Measurements from ENCODE around the gene PTPN4. TPM values are rescaled to one million over a fixed set of nuclear protein-coding genes. Genes with fewer than 3 reads are reported as not detected.

PTPN4 gene
- total RNA-seq, 1 experiment from 2014 or later, result 44.5 TPM

DNA sequence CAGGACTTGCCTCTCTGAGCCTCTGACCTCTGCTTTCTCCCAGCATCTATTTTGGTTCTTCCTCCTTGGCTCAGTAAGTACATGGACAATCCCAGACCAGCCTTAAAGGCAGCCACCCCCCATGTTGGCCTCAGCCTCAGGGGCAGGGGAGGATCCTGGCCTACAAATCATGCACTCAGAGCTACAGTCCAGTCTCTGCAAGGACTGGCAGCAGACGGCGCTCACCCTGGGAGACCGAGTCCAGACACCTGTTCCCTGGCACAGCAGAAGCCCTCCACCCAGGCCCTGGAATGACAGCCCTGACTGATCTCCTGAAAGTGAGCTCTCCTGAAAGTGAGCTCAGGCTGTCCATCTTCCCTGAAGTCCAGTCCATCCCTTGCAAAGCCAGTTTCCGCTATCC is 25.7 kb upstream of the PTPN4 start:
- intact Hi-C loops (cut with micrococcal nuclease), result no loop called here
- Histone ChIP-seq H3K27ac (ENCODE audit: low read length) (no peak overlapping the region), H3F3A (ENCODE audit: low read length, unreplicated experiment) (no peaks in the 10 kb centered on the region), H3K4me3 (ENCODE audit: low read length) (no peak overlapping the region), H3K4me2 (ENCODE audit: low read length) (no peak overlapping the region), H3K9me2 (replicated peaks; ENCODE audit: low read length) (no peaks in the 10 kb centered on the region), H3K9me3 (ENCODE audit: low read length) (no peaks in the 10 kb centered on the region), H3K4me1 (ENCODE audit: insufficient read depth, low read length) (no peaks in the 10 kb centered on the region), H3K79me2 (ENCODE audit: low read length) (no peaks in the 10 kb centered on the region), H3K27me3 (ENCODE audit: low read length) (no peaks in the 10 kb centered on the region), H3K36me3 (ENCODE audit: low read depth, low read length) (no peaks in the 10 kb centered on the region), H4K20me1 (ENCODE audit: low read length) (no peaks in the 10 kb centered on the region), H3K9ac (ENCODE audit: low read length) (no peak overlapping the region), H2AFZ (ENCODE audit: low read length) (no peak overlapping the region)
- POLR2A ChIA-PET (ENCODE audit: unreplicated experiment), result no interaction called here
- DNase-seq (no peak), ATAC-seq (no peak)
- CTCF ChIA-PET, result no interaction called here
- no TSS peak for BruUV-seq (replicated peaks)
- TF ChIP-seq EZH2 (IDR thresholded peaks at IDR 0.05; ENCODE audit: low read length, unreplicated experiment), result no peak
- TF ChIP-seq EZH2phosphoT487 (IDR thresholded peaks at IDR 0.05; ENCODE audit: borderline replicate concordance, low read length), result no peak
- TF ChIP-seq, protein P1, sequence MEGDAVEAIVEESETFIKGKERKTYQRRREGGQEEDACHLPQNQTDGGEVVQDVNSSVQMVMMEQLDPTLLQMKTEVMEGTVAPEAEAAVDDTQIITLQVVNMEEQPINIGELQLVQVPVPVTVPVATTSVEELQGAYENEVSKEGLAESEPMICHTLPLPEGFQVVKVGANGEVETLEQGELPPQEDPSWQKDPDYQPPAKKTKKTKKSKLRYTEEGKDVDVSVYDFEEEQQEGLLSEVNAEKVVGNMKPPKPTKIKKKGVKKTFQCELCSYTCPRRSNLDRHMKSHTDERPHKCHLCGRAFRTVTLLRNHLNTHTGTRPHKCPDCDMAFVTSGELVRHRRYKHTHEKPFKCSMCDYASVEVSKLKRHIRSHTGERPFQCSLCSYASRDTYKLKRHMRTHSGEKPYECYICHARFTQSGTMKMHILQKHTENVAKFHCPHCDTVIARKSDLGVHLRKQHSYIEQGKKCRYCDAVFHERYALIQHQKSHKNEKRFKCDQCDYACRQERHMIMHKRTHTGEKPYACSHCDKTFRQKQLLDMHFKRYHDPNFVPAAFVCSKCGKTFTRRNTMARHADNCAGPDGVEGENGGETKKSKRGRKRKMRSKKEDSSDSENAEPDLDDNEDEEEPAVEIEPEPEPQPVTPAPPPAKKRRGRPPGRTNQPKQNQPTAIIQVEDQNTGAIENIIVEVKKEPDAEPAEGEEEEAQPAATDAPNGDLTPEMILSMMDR (conservative IDR thresholded peaks at IDR 0.05; ENCODE audit: low read depth, low read length), result no peak

DNA sequence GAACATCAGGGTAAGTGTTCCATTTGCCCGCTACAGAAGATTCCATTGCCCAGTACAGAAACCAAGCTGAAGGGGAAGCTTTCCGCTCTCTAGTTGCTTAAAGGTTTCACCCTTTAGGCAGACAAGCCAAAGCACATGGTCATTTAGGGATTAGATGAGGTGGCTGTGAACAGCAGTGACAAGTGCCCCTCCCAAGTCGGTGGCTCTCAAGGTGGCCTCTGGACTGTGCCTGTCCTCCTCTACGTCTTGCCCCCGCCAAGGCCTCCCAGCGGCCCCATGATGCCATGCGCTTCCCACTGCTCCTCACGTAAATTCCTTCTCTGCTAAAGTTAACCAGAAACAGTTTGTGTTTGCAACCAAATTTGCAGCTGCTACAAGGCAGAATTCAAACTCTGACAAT is 24.2 kb upstream of the PTPN4 start:
- Histone ChIP-seq H3K9ac (ENCODE audit: low read length) (no peak overlapping the region), H3K4me2 (ENCODE audit: low read length) (no peak overlapping the region), H3K79me2 (ENCODE audit: low read length) (no peaks in the 10 kb centered on the region), H3K27ac (ENCODE audit: low read length) (no peak overlapping the region), H3K4me1 (ENCODE audit: insufficient read depth, low read length) (no peaks in the 10 kb centered on the region), H3K9me2 (replicated peaks; ENCODE audit: low read length) (no peaks in the 10 kb centered on the region), H2AFZ (ENCODE audit: low read length) (no peak overlapping the region), H3K4me3 (ENCODE audit: low read length) (no peak overlapping the region), H3K27me3 (ENCODE audit: low read length) (no peaks in the 10 kb centered on the region), H3K9me3 (ENCODE audit: low read length) (no peaks in the 10 kb centered on the region), H3K36me3 (ENCODE audit: low read depth, low read length) (no peaks in the 10 kb centered on the region), H4K20me1 (ENCODE audit: low read length) (no peaks in the 10 kb centered on the region), H3F3A (ENCODE audit: low read length, unreplicated experiment) (no peaks in the 10 kb centered on the region)
- CTCF ChIA-PET, result no interaction called here
- DNase-seq (no peak), ATAC-seq (no peak)
- intact Hi-C loops (cut with micrococcal nuclease), result no loop called here
- POLR2A ChIA-PET (ENCODE audit: unreplicated experiment), result no interaction called here
- no TSS peak for BruUV-seq (replicated peaks)
- TF ChIP-seq, protein P1 (conservative IDR thresholded peaks at IDR 0.05; ENCODE audit: low read depth, low read length), result no peak
- TF ChIP-seq EZH2 (IDR thresholded peaks at IDR 0.05; ENCODE audit: low read length, unreplicated experiment) (no peak), EZH2phosphoT487 (IDR thresholded peaks at IDR 0.05; ENCODE audit: borderline replicate concordance, low read length) (no peak)

DNA sequence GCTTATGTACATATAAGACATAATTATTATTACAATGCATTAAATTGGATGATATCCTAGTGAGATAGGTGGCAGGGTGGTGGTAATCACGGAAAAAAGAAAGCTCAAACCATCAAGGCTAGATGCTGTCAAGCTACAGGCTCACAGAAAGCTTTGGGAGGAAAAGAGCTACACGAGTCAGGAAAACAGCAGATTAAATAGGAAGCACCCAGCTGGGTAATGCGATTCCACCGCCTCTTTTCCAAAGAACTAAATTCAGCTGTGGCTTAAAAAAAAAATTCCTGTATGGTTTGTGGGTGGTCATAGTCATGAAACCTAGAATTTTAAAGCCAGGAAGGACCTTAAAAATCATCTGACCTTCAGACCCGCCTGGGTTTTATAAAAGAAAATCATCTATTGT is 23.7 kb upstream of the PTPN4 start:
- Histone ChIP-seq H3K4me3 (ENCODE audit: low read length) (no peak overlapping the region), H3K9ac (ENCODE audit: low read length) (no peak overlapping the region), H3K27me3 (ENCODE audit: low read length) (no peaks in the 10 kb centered on the region), H4K20me1 (ENCODE audit: low read length) (no peaks in the 10 kb centered on the region), H3K79me2 (ENCODE audit: low read length) (no peaks in the 10 kb centered on the region), H3K36me3 (ENCODE audit: low read depth, low read length) (no peaks in the 10 kb centered on the region), H3K27ac (ENCODE audit: low read length) (no peak overlapping the region), H3K9me3 (ENCODE audit: low read length) (no peaks in the 10 kb centered on the region), H2AFZ (ENCODE audit: low read length) (no peak overlapping the region), H3K4me2 (ENCODE audit: low read length) (no peak overlapping the region), H3F3A (ENCODE audit: low read length, unreplicated experiment) (no peaks in the 10 kb centered on the region), H3K4me1 (ENCODE audit: insufficient read depth, low read length) (peaks cover under 1% of the 10 kb centered on the region; the same call in 1 of the 2 replicates), H3K9me2 (replicated peaks; ENCODE audit: low read length) (no peaks in the 10 kb centered on the region)
- TF ChIP-seq, protein P1 (conservative IDR thresholded peaks at IDR 0.05; ENCODE audit: low read depth, low read length), result no peak
- TF ChIP-seq EZH2 (IDR thresholded peaks at IDR 0.05; ENCODE audit: low read length, unreplicated experiment) (no peak), EZH2phosphoT487 (IDR thresholded peaks at IDR 0.05; ENCODE audit: borderline replicate concordance, low read length) (no peak)
- ChIA-PET CTCF (no interaction called here), POLR2A (ENCODE audit: unreplicated experiment) (no interaction called here)
- intact Hi-C loops (cut with micrococcal nuclease), result no loop called here
- BruUV-seq (replicated peaks), result no TSS peak
- no peak for ATAC-seq
- DNase-seq, result no peak
